Mesendoderm (in vitro differentiated cells): ENCODE data around the gene TANC2.

ENCODE experiments used
- DNase-seq: peaks from one replicate; pipeline ENCODE4 v3.0.0; 2013
- H2AK5ac ChIP-seq: 2 replicates; pipeline ENCODE4 v1.6.1; 2013; ENCODE audit warnings: low read length, inconsistent platforms
- H2BK120ac ChIP-seq: 2 replicates; pipeline ENCODE4 v1.6.1; 2013; ENCODE audit warnings: low read depth, mild to moderate bottlenecking, low read length, moderate library complexity, mixed read lengths
- H2BK15ac ChIP-seq: replicated peaks from 2 replicates; pipeline ENCODE4 v1.6.1; 2013; ENCODE audit warnings: low read depth, mild to moderate bottlenecking, moderate library complexity
- H2BK5ac ChIP-seq: 2 replicates; pipeline ENCODE4 v1.6.1; 2013; ENCODE audit warnings: low read length, inconsistent platforms
- H3K18ac ChIP-seq: 2 replicates; pipeline ENCODE4 v1.6.1; 2013; ENCODE audit warnings: mild to moderate bottlenecking, low read length, mixed read lengths
- H3K23ac ChIP-seq: one replicate; pipeline ENCODE4 v1.6.1; 2013; ENCODE audit warnings: low read length
- H3K27ac ChIP-seq: 2 replicates; pipeline ENCODE4 v1.5.1; 2013; ENCODE audit warnings: low read depth, mild to moderate bottlenecking, inconsistent platforms, low read length, moderate library complexity
- H3K27me3 ChIP-seq: 2 replicates; pipeline ENCODE4 v1.6.1; 2013; ENCODE audit warnings: low read length, control low read depth, mild to moderate bottlenecking, inconsistent platforms; ENCODE audit not compliant: insufficient read depth, poor library complexity
- H3K36me3 ChIP-seq: 2 replicates; pipeline ENCODE4 v1.6.1; 2013; ENCODE audit warnings: low read length, inconsistent platforms; ENCODE audit not compliant: control insufficient read depth, insufficient read depth
- H3K4ac ChIP-seq: one replicate; pipeline ENCODE4 v1.6.1; 2013; ENCODE audit warnings: low read depth, mild to moderate bottlenecking, low read length, moderate library complexity
- H3K4me1 ChIP-seq: 2 replicates; pipeline ENCODE4 v1.6.1; 2013; ENCODE audit warnings: low read depth, low read length, inconsistent platforms; ENCODE audit not compliant: control insufficient read depth
- H3K4me2 ChIP-seq: 2 replicates; pipeline ENCODE4 v1.6.1; 2013; ENCODE audit warnings: low read length
- H3K4me3 ChIP-seq: 2 replicates; pipeline ENCODE4 v1.5.1; 2013; ENCODE audit warnings: mild to moderate bottlenecking, low read length
- H3K56ac ChIP-seq: one replicate; pipeline ENCODE4 v1.6.1; 2013; ENCODE audit warnings: low read length
- H3K79me1 ChIP-seq: 2 replicates; pipeline ENCODE4 v1.6.1; 2013; ENCODE audit warnings: low read length, inconsistent platforms
- H3K79me2 ChIP-seq: 2 replicates; pipeline ENCODE4 v1.6.1; 2013; ENCODE audit warnings: mild to moderate bottlenecking, low read length; ENCODE audit not compliant: control insufficient read depth, insufficient read depth
- H3K9ac ChIP-seq: 2 replicates; pipeline ENCODE4 v1.6.1; 2013; ENCODE audit warnings: low read length, inconsistent platforms
- H4K5ac ChIP-seq: one replicate; pipeline ENCODE4 v1.6.1; 2013; ENCODE audit warnings: low read length
- H4K8ac ChIP-seq: one replicate; pipeline ENCODE4 v1.6.1; 2013; ENCODE audit warnings: low read depth, mild to moderate bottlenecking, control low read depth, low read length, moderate library complexity
- WGBS: extraction: QIAGEN DNeasy Blood & Tissue Kit; methylation state at CpG from one replicate; pipeline ENCODE4 v1.1.7; 2013; ENCODE audit warnings: low lambda C conversion rate, missing lambda C conversion rate; ENCODE audit not compliant: insufficient coverage; ENCODE audit errors: extremely low coverage; 5-methylcytosine and 5-hydroxymethylcytosine counted together

The TANC2 gene

DNA sequence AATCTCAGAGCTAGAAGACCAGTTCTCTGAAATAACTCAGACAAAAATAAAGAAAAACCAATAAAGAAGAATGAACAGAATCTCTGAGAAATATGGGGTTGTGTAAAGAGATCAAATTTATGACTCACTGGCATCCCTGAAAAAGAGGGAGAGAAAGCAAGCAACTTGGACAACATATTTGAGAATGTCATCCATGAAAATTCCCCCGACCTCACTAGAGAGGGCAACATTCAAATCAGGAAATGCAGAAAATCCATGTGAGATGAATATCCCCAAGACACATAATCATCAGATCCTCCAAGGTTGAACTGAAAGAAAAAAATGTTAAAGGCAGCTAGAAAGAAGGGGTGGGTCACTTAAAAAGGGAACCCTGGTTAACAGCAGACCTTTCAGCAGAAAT, 32.1 kb downstream of the TANC2 start:
- H3K79me2 ChIP-seq, result no peaks in the 10 kb centered on the region
- H2BK15ac ChIP-seq, result no peak overlapping the region
- H3K4me2 ChIP-seq, result no peak overlapping the region
- no peak overlapping the region for H4K5ac ChIP-seq
- H3K79me1 ChIP-seq, result no peaks in the 10 kb centered on the region
- no peak overlapping the region for H2AK5ac ChIP-seq
- H3K4me1 ChIP-seq, result no peaks in the 10 kb centered on the region
- H3K27me3 ChIP-seq, result no peaks in the 10 kb centered on the region
- DNase-seq, result no peak
- no CpG with 5 or more reads among the region's 1 CpG for WGBS
- H3K56ac ChIP-seq, result no peak overlapping the region
- no peaks in the 10 kb centered on the region for H3K36me3 ChIP-seq
- no peak overlapping the region for H3K9ac ChIP-seq
- no peak overlapping the region for H3K23ac ChIP-seq
- H3K4me3 ChIP-seq, result no peak overlapping the region
- H2BK5ac ChIP-seq, result no peak overlapping the region
- H4K8ac ChIP-seq, result no peak overlapping the region
- no peak overlapping the region for H3K4ac ChIP-seq
- no peak overlapping the region for H3K18ac ChIP-seq
- no peak overlapping the region for H3K27ac ChIP-seq
- H2BK120ac ChIP-seq, result no peak overlapping the region

DNA sequence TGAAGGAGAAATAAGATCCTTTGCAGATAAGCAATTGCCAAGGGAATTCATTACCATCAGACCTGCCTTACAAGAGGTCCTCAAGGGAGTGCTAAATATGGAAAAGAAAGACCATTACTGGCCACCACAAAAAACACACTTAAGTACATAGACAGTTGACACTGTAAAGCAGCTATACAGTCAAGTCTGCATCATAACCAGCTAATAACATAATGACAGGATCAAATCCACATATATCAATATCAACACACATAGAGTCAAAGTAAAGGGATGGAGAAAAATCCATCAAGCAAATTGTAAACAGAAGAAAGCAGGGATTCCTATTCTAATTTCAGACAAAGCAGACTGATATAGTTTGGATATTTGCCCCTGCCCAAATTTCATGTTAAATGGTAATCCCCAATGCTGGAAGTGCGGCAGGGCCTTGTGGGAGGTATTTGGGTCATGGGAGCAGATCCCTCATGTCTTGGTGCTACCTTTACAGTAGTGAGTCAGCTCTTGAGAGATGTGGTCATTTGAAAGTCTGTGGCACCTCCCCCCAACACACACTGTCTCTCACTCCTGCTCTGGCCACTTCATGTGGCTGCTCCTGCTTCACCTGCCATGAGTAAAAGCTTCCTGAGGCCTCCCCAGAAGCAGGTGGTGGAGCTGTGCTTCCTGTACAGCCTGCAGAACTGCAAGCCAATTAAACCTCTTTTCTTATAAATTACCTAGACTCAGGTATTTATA, 32.8 kb downstream of the TANC2 start:
- Histone ChIP-seq H3K23ac (no peak overlapping the region), H3K27me3 (no peaks in the 10 kb centered on the region), H3K4ac (no peak overlapping the region), H2BK15ac (no peak overlapping the region), H4K8ac (no peak overlapping the region), H3K79me2 (no peaks in the 10 kb centered on the region), H3K4me2 (no peak overlapping the region), H3K79me1 (no peaks in the 10 kb centered on the region), H3K36me3 (no peaks in the 10 kb centered on the region), H3K4me3 (no peak overlapping the region), H3K4me1 (no peaks in the 10 kb centered on the region), H2BK120ac (no peak overlapping the region), H3K56ac (no peak overlapping the region), H3K27ac (no peak overlapping the region), H3K9ac (no peak overlapping the region), H3K18ac (no peak overlapping the region), H2AK5ac (no peak overlapping the region), H4K5ac (no peak overlapping the region), H2BK5ac (no peak overlapping the region)
- DNase-seq, result peak; percentile 56
- WGBS, result no CpG with 5 or more reads among the region's 1 CpG

- no peak overlapping the region for H3K18ac ChIP-seq
- no peak overlapping the region for H3K4me3 ChIP-seq
- H3K79me2 ChIP-seq, result no peaks in the 10 kb centered on the region
- no peak overlapping the region for H3K9ac ChIP-seq
- no peak overlapping the region for H3K56ac ChIP-seq
- no peak for DNase-seq
- H3K36me3 ChIP-seq, result no peaks in the 10 kb centered on the region
- no peak overlapping the region for H3K4ac ChIP-seq
- H2AK5ac ChIP-seq, result no peak overlapping the region
- H4K5ac ChIP-seq, result no peak overlapping the region
- H3K79me1 ChIP-seq, result no peaks in the 10 kb centered on the region
- no CpG with 5 or more reads among the region's 3 CpGs for WGBS
- H2BK120ac ChIP-seq, result no peak overlapping the region
- no peak overlapping the region for H3K27ac ChIP-seq
- H3K27me3 ChIP-seq, result no peaks in the 10 kb centered on the region
- H4K8ac ChIP-seq, result no peak overlapping the region
- H3K23ac ChIP-seq, result no peak overlapping the region
- no peak overlapping the region for H2BK5ac ChIP-seq
- no peak overlapping the region for H3K4me2 ChIP-seq
- no peaks in the 10 kb centered on the region for H3K4me1 ChIP-seq
- H2BK15ac ChIP-seq, result no peak overlapping the region
Measured at GRCh38 chr17:62999736-63000135, 33.7 kb downstream of the TANC2 start.

- H3K36me3 ChIP-seq, result no peaks in the 10 kb centered on the region
- H3K79me1 ChIP-seq, result no peaks in the 10 kb centered on the region
- H3K23ac ChIP-seq, result no peak overlapping the region
- no CpG with 5 or more reads among the region's 5 CpGs for WGBS
- H3K4ac ChIP-seq, result no peak overlapping the region
- no peak overlapping the region for H2AK5ac ChIP-seq
- H2BK15ac ChIP-seq, result no peak overlapping the region
- H3K4me2 ChIP-seq, result no peak overlapping the region
- H3K56ac ChIP-seq, result no peak overlapping the region
- no peak overlapping the region for H4K5ac ChIP-seq
- H2BK120ac ChIP-seq, result no peak overlapping the region
- H2BK5ac ChIP-seq, result no peak overlapping the region
- no peaks in the 10 kb centered on the region for H3K79me2 ChIP-seq
- no peak overlapping the region for H3K9ac ChIP-seq
- no peaks in the 10 kb centered on the region for H3K4me1 ChIP-seq
- H3K4me3 ChIP-seq, result no peak overlapping the region
- no peak for DNase-seq
- no peak overlapping the region for H4K8ac ChIP-seq
- H3K18ac ChIP-seq, result no peak overlapping the region
- H3K27me3 ChIP-seq, result no peaks in the 10 kb centered on the region
- no peak overlapping the region for H3K27ac ChIP-seq
Measured at GRCh38 chr17:63001689-63002394, 35.8 kb downstream of the TANC2 start.

DNA sequence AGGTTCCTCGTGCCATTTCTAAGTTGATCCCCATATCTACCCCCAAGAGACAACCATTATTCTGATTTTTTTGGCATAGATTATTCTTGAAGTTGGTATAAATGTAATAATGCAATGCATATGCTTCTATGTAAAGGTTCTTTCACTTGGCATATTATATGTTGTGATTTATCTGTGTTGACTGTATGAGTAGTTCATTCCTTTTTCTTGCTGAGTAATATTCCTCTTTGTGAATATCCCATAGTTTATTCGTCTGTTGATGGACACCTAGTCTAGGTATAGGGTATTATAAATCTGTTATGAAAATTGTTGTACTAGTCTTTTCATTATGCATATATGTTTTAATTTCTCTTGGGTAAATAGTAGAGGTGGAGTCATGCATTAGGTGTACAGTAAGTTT, 36.6 kb downstream of the TANC2 start:
- WGBS, result no CpG with 5 or more reads among the region's 2 CpGs
- Histone ChIP-seq H3K4me3 (no peak overlapping the region), H2AK5ac (no peak overlapping the region), H2BK5ac (no peak overlapping the region), H4K5ac (no peak overlapping the region), H3K4ac (no peak overlapping the region), H2BK15ac (no peak overlapping the region), H3K18ac (no peak overlapping the region), H3K4me2 (no peak overlapping the region), H3K56ac (no peak overlapping the region), H3K27me3 (no peaks in the 10 kb centered on the region), H4K8ac (no peak overlapping the region), H3K4me1 (no peaks in the 10 kb centered on the region), H3K23ac (no peak overlapping the region), H3K79me1 (no peaks in the 10 kb centered on the region), H3K27ac (no peak overlapping the region), H3K36me3 (no peaks in the 10 kb centered on the region), H3K79me2 (no peaks in the 10 kb centered on the region), H2BK120ac (no peak overlapping the region), H3K9ac (no peak overlapping the region)
- no peak for DNase-seq
